HG03378 (cell line): ENCODE measurements around the gene TUBGCP5.
"Not testable (repeated sequence)": the region's sequence is repeated elsewhere in the genome, so short reads cannot be mapped to it uniquely, and the experiment has no call there.

Source experiments
- ATAC-seq: cut with Tn5 transposase; IDR thresholded peaks from one replicate; pipeline ENCODE4 v1.9.1; 2021; ENCODE audit warnings: mild to moderate bottlenecking, moderate library complexity; ENCODE audit not compliant: unreplicated experiment

The TUBGCP5 gene

DNA sequence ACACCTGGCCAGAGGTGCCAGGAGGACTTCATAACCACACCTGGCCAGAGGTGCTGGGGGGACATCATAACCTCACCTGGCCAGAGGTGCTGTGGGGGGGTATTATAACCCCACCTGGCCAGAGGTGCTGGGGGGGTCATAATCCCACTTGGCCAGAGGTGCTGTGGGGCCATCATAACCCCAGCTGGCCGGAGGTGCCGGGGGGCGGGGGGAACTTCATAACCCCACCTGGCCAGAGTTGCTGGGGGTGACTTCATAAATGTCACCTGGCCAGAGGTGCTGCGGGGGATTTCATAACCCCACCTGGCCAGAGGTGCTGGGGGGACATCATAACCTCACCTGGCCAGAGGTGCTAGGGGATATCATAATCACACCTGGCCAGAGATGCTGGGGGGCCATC lies 4.2 kb upstream of the TUBGCP5 start:
- not testable (repeated sequence) for ATAC-seq

DNA sequence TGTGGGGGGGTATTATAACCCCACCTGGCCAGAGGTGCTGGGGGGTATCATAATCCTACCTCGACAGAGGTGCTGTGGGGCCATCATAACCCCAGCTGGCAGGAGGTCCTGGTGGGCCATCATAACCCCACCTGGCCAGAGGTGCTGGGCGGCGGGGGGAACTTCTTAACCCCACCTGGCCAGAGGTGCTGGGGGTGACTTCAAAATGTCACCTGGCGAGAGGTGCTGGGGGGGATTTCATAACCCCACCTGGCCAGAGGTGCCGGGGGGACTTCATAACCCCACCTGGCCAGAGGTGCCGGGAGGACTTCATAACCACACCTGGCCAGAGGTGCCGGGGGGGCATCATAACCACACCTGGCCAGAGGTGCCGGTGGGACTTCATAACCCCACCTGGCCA lies 2.4 kb upstream of the TUBGCP5 start:
- ATAC-seq: not testable (repeated sequence)

DNA sequence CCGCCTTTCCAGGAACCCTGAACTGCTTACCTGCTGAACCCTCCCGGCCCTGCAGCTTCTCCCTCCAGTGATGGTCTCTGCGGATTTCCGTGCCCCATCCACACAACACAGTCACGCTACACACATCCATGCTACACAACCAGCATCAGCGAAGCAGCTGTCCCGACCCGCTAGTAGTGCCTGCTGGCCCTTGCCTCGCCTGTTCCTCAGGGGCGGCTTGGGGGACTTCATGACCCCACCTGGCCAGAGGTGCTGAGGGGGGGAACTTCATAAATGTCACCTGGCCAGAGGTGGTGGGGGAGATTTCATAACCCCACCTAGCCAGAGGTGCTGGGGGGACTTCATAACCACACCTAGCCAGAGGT lies 530 bp upstream of the TUBGCP5 start:
- ATAC-seq: no peak

DNA sequence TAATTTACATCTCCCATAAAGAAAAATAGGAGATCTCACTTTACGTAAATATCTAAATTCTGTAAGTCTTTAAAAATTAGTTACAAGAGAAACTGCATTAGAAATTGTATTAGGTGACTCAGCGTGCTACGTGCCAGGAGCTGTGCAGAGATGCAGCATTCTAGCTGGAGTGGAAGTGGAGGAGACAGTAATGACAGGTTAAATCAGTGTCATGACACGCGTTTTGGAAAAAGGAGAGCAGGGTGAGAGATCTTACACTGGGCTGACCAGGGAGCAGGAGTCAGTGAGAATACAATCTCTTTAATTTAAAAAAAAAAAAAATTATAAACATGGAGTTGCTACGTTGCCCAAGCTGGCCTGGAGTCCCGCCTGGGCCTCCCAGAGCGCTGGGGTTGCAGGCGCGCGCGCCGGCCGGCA lies 635 bp downstream of the TUBGCP5 start:
- peak; percentile 56 for ATAC-seq

DNA sequence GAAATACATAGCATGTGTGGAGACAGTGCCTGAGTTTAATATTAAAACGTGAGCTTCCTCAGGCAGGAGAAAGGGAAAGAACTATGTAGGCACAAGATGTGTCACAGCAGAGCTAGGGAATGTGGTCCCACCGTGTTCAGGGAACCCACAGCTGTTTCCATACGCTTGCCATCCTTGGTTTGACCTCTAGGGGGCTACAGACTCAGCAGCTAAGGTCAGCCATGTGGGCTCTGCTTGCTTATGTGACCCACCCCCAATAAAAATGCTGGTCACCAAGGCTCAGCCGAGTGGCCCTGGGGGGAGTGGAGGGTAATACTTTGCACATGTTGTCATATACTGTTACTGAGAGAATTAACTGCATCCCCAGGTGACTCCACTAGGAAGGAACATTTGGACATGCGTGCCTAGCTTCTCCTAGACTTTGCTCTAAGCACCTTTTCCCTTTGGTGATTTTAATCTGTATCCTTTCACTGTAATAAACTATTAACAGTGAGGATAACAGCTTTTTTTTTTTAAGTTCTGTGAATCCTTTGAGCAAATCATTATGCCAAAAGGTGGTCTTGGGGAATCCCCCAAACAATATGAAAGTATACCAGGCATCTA lies 3.3 kb downstream of the TUBGCP5 start:
- ATAC-seq: no peak

DNA sequence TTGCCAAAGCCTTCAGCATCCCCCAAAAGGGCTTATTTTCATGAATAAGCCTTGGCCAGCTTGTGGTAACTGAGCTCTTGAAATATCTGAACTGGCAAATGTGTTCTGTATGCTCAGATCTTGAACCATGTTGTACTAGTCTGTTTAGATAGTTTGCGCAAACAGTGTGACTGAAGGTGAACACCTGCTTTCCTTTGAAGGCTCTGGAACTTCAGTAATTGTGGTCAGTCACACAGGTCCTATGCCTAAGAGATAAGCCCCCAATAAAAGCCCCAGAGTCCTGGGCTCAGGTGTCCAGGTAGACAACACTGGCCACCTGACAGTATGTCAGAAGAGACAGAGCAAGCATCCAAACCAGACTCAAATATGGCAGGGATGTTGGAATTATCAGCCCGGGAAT lies 5.4 kb downstream of the TUBGCP5 start:
- no peak for ATAC-seq

DNA sequence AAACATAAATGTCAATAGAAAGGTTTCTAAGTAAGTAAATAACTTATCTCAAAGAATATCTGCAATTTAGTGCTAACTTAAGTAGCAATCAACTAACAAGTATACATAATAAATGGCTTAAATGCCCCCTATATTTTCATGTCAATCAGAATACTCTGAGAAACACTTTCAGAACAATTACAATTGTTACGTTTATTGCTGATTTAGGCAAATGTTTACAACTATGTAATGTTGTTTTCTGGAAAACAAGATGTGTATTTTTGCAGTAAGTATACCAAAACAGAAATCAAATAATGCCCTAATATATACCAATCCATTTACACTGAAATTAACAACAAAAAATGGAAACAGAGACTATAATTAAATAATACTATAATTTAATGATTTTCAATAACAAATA lies 13.2 kb downstream of the TUBGCP5 start:
- no peak for ATAC-seq

DNA sequence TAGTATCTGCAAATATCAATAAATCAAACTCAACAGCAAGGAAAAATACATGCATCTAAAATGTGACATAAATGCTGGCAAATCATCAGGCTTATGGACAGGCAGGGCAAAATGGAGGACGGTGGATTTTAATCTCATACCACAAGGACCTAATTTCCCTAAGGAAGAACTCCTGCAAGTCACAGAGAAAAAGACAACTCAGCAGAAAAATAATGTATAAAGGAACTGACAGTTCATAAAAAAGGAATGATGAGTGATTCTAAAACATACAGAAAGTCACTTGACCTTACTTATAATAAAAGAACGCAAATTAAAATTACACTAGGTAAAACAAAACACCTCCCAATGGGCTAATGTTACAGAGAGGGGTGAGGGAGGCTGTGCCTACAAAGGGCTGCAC lies 17.2 kb downstream of the TUBGCP5 start:
- no peak for ATAC-seq

DNA sequence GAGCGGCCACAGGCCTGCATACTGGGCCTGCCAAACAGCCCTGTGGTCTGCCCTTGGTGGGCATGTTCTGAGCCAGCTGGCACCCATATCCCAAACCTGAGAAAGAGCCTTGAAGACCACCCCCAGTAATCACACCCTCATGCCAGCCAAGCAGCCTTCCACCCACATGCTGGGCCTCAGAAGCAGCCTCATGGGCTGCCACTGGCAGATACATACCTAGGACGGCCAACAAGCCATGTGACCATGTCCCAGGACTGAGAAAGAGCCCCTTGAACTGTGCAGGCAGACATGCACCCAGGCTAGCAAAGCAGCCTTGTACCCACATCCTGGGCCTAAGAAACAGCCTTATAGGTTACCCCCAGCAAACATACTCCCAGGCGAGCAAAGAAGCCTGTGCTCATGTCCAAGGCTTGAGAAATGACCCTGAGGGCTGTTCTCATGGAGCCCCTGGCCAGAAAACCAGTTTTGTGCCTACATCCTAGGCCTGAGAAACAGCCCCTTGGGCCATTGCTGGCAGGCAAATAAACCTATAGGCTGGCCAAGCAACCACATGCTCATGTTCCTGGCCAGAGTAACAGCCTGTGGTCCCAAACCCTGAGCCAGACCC lies 24.9 kb downstream of the TUBGCP5 start:
- ATAC-seq: no peak

DNA sequence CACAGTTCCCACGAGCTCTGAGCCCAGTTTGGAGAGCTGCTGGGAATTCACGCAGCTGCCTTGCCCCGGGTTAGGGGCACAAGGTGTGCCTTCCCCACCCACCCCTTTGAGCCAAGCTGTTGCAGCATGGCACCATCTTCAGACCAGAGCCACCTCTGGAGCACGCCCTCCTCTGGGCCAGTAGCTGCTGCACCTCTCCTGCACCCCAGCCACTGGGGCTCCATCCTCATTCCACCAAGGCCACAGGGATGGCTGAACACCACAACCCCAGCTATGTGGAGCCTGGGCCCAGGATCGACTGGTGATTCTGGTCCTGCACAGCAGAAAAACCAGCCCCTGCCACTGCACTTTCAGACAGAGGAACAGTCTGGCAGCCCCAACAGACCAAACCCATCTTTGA lies 25.7 kb downstream of the TUBGCP5 start:
- no peak for ATAC-seq

DNA sequence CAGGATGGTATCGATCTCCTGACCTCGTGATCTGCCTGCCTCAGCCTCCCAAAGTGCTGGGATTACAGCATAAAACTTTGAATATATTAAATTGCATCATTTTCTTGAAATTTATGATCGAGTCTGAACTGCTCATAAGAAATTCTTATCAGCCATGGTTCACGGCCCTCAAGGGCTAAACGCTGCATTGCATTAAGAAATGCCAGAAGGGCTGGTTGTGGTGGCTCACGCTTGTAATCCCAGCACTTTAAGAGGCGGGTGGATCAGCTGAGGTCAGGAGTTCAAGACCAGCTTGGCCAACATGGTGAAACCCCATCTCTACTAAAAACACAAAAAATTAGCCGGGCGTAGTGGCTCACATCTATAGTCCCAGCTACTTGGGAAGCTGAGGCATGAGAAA lies 26.8 kb downstream of the TUBGCP5 start:
- not testable (repeated sequence) for ATAC-seq

DNA sequence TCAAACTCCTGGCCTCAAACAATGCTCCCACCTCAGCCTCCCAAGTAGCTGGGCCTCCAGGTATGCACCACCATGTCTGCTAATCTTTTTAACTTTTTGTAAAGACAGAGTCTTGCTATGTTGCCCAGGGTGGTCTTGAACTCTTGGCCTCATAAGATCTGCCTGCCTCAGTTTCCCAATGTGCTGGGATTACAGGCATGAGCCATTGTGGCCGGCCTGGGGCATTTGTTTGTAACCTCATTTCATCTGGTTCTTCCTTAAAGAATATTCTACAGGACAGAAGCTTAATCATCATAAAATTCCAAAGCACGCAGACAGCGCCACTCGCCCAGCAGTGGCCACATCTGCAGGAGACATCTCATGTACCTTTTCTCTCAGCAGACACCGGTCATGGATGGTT lies 35.6 kb downstream of the TUBGCP5 start:
- no peak for ATAC-seq

DNA sequence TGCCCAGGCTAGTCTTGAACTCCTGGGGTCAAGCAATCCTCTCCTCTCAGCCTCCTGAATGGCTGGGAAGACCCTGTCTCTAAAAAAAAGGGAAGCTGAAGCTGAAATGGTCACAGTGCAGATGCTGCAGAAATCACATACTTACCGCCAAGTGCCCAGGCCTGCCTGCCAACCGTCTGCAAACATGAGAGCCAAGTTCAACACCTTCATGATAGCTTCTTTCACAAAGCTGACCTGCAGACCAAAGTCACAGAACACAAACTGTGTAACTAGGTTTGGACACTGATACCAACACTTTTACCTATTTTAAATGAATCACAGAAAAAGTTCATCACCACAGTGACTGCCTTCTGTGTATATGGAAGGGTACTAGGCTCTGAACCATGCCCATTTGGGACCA lies 36.4 kb downstream of the TUBGCP5 start:
- ATAC-seq: no peak

DNA sequence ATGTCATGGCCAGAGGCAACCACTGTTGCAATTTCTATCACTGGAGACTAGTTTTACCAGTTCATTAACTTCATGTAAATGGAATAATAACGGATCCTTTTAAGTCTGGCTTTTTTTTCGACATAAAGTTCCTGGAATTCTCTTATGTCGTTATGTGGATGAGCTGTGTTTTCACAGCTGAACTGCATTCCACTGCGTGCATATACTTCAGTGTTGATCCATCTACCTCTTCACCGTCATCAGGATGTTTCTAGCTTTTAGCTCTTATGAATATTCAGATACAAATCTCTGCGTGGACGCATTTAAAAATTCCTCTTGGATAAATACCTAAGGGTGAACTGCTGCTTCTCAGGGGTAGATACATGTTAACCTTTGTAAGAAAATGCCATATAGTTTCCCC lies 43.6 kb downstream of the TUBGCP5 start:
- ATAC-seq: no peak

DNA sequence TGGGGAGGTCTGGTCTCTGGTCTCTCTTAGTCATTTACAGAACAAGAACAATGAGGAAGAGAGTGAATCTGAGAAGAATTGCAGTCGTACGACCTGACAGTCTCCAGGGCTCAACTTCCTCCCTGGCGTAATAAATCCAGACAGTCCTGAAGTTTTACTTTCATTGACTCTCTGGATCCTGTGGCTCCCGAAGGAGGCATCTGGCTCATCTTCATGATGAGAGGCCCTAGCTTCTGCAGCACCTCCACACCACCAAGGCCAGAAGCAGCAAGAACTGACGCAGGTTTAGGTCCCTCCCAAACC lies 47.4 kb downstream of the TUBGCP5 start:
- no peak for ATAC-seq

DNA sequence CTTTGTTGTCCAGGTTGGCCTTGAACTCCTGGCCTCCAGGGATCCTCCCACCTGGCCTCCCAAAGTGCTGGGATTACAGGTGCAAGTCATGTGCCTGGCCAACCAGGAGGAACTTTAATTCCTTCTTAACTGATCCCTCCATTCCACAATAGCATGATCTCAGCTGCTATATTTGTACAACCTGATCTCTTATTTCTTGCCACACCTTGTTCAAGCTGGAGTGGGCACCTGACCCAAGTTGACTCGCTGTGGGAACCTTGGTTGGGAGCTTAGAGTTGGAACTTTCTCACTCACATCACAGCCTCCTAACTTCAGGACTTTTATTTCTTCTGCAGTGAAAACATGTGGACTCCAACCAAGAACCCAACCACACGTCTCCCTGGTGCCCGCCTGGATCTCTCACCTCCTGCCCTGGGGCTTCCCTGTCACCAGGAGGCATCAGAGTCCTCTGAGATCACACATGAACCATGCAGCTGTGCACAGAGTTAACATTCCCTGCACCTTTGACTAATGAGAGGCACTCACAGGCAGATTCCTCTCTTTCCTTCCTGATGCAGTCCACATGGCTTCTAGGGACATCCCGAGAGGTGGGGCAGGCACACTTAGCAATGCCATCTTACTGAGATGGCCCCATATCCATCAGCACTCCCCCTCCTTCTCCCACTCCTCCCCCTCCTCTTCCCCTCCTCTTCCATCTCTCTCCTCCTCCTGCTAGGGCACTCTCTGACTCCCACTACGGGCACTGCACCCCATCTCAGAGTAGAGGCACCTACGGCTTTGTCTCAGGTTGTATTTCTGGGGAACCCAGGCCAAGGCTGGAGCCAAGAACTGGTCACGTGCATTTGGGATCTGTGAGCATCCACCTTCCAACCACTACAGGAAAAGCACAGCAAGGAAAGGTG lies 49.5 kb downstream of the TUBGCP5 start:
- no peak for ATAC-seq

DNA sequence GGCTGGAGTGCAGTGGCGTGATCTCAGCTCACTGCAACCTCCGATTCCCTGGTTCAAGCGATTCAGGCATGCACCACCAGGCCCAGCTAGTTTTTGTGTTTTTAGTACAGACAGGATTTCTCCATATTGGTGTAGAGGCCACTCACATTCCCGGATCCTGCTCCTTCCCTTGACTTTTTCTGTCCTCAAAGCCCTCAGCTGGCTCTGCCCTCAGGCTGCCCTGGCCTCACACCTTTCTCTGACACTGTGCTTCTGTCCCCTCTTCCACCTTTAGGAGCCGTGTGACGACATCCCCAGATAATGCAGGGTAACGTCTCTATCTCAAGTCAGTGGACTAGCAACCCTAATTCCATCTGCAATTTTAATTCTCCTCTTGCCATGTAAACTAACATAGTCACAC lies 50.6 kb downstream of the TUBGCP5 start:
- ATAC-seq: no peak

DNA sequence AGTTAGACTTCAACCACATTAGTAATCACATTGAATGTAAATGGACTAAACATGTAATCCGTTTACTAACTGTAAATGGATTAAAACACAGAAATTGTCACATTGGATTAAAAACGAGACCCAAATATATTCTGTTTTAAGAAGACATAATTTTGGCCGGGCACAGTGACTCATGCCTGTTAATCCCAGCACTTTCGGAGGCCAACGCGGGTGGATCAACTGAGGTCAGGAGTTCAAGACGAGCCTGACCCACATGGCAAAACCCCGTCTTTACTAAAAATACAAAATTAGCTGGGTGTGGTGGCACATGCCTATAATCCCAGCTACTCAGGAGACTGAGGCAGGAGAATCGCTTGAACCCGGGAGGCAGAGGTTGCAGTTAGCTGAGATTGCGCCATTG lies 57.4 kb downstream of the TUBGCP5 start:
- ATAC-seq: not testable (repeated sequence)

DNA sequence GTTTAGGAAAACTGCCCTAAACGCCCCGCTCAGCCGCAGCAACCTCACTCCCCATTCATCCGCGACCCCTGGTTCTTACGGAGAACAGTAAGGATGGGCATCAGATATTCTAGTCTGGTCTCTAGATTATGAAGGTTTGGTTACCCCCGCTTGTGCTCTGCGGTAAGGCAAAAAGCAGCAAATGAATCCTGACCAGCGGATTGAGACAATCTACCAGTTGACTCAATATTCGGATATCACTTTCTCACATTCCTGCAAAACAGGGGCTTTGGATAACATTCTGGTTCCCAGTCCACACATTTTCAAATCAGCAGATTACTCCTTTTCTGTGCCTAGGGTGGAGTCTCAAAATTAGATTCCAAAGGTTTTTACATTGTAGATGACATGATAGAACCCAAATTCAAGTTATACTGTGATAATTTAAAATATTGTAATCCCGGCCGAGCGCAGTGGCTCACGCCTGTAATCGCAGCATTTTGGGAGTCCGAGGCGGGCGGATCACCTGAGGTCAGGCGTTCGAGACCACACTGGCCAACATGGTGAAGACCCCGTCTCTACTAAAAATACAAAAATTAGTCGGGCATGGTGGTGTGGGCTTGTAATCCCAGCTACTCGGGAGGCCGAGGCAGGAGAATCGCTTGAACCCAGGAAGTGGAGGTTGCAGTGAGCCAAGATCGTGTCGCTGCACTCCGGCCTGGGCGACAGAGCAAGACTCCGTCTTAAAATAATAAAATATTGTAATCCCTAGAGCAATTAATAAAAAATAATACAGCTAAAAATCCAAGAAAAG lies 58.1 kb downstream of the TUBGCP5 start:
- ATAC-seq: no peak

DNA sequence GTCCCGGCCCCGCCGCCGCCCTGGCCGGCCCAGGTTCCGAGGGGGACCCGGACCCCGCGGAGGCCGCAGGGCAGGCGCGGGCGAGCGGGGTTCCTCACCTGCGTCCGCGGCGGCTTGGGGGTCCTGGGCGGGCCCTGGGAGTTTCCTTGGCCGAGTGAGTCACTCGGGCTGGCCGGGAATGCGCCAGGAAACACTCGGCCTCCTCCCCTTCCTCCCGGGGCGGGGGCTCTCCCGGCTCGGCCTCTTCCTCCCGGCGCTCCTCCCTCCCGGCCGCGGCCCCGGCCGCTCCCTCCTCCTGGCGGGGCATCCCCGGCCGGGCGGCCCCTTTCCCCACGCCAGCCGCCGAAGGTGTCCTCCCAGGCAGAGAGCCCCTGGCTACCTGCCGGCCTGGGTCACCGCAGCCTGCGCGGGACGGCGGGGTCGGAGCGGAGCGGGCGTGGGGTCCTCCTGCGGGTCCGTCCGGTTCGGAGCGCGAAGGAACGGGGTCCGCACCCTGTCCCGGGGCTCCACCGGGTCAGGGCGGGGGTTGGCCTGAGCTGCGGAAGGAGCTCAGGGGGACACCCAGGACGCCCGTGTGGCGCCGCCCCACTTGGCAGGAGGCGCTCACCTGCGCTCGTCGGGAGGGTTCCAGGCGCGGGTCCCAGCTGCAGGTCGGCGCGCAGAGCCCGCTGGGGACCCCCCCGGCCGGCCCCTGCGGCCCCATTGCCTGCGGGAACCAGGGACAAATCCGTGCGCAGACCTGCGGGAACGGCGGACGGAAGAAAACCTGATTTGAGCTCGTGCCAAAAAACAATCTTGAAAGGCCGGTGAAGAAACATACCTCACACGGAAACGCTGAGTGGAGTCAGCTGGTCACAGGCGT lies 58.9 kb downstream of the TUBGCP5 start, which contains the start of gene CYFIP1:
Gene CYFIP1, minus strand, starts transcription at position 180 of the 862 bp plus-strand sequence. CDS start 33,083 bp downstream, outside the sequence.
- ATAC-seq: no peak
